T-helper 1 cell treated with Interleukin-12 subunit alpha and Interleukin-12 subunit beta and Interleukin-4 antibody, amounts not matched to agents 30 μg/mL and 1 μg/mL, for 36 hours (primary cell): ENCODE data around the gene SPCS2.
"Not testable (repeated sequence)": the region's sequence is repeated elsewhere in the genome, so short reads cannot be mapped to it uniquely, and the experiment has no call there.

Experiments used
- H3K27ac Mint-ChIP-seq: one replicate; pipeline ENCODE4 v1.8.0; 2021; ENCODE audit warnings: mild to moderate bottlenecking, mixed read lengths
- H3K27me3 Mint-ChIP-seq: one replicate; pipeline ENCODE4 v1.8.0; 2021; ENCODE audit warnings: low read depth, mixed read lengths
- H3K36me3 Mint-ChIP-seq: one replicate; pipeline ENCODE4 v1.8.0; 2021; ENCODE audit warnings: low read depth, mixed read lengths
- H3K4me1 Mint-ChIP-seq: one replicate; pipeline ENCODE4 v1.8.0; 2021; ENCODE audit warnings: low read depth, mixed read lengths
- H3K4me3 Mint-ChIP-seq: one replicate; pipeline ENCODE4 v1.8.0; 2021; ENCODE audit warnings: mild to moderate bottlenecking, moderate library complexity, mixed read lengths
- H3K9me3 Mint-ChIP-seq: one replicate; pipeline ENCODE4 v1.8.0; 2021; ENCODE audit warnings: mixed read lengths

SPCS2 gene

GRCh38 chr11:74960128-74960527 is 11.1 kb downstream of the SPCS2 start:
- Mint-ChIP-seq H3K4me1 (peaks cover 45% of the 10 kb centered on the region), H3K36me3 (peaks cover 32% of the 10 kb centered on the region)
- H3K27me3 Mint-ChIP-seq, H3K4me3 Mint-ChIP-seq, H3K9me3 Mint-ChIP-seq, H3K27ac Mint-ChIP-seq: not testable (repeated sequence)

GRCh38 chr11:74966651-74967050 is 17.6 kb downstream of the SPCS2 start:
- Mint-ChIP-seq H3K9me3 (no peaks in the 10 kb centered on the region), H3K4me1 (peaks cover 19% of the 10 kb centered on the region), H3K4me3 (no peak overlapping the region), H3K36me3 (peaks cover 32% of the 10 kb centered on the region), H3K27ac (no peak overlapping the region), H3K27me3 (no peaks in the 10 kb centered on the region)

GRCh38 chr11:74970852-74971395 is 21.9 kb downstream of the SPCS2 start:
- peaks cover 47% of the 10 kb centered on the region for H3K36me3 Mint-ChIP-seq
- no peaks in the 10 kb centered on the region for H3K9me3 Mint-ChIP-seq
- H3K27me3 Mint-ChIP-seq: no peaks in the 10 kb centered on the region
- no peak overlapping the region for H3K4me3 Mint-ChIP-seq
- no peak overlapping the region for H3K27ac Mint-ChIP-seq
- peaks cover 2% of the 10 kb centered on the region for H3K4me1 Mint-ChIP-seq

GRCh38 chr11:74971424-74971823 is 22.4 kb downstream of the SPCS2 start:
- Mint-ChIP-seq H3K9me3 (no peaks in the 10 kb centered on the region), H3K4me3 (no peak overlapping the region), H3K36me3 (peaks cover 50% of the 10 kb centered on the region)

GRCh38 chr11:74978041-74978440 is 29.0 kb downstream of the SPCS2 start:
- Mint-ChIP-seq H3K36me3 (peaks cover 36% of the 10 kb centered on the region), H3K4me1 (no peaks in the 10 kb centered on the region), H3K9me3 (no peaks in the 10 kb centered on the region), H3K27me3 (no peaks in the 10 kb centered on the region), H3K27ac (no peak overlapping the region), H3K4me3 (no peak overlapping the region)

More at GRCh38 chr11:74971424-74971823, 22.4 kb downstream of the SPCS2 start:
- Mint-ChIP-seq H3K27ac (no peak overlapping the region), H3K4me1 (peaks cover 2% of the 10 kb centered on the region), H3K27me3 (no peaks in the 10 kb centered on the region)

GRCh38 chr11:74980634-74981033 is 31.6 kb downstream of the SPCS2 start:
- no peaks in the 10 kb centered on the region for H3K9me3 Mint-ChIP-seq
- H3K27me3 Mint-ChIP-seq: no peaks in the 10 kb centered on the region
- H3K4me1 Mint-ChIP-seq: no peaks in the 10 kb centered on the region
- H3K36me3 Mint-ChIP-seq: peaks cover 14% of the 10 kb centered on the region
- no peak overlapping the region for H3K4me3 Mint-ChIP-seq
- H3K27ac Mint-ChIP-seq: no peak overlapping the region

GRCh38 chr11:74981888-74982287 is 32.8 kb downstream of the SPCS2 start:
- peaks cover 9% of the 10 kb centered on the region for H3K36me3 Mint-ChIP-seq
- no peaks in the 10 kb centered on the region for H3K4me1 Mint-ChIP-seq
- no peaks in the 10 kb centered on the region for H3K9me3 Mint-ChIP-seq
- no peaks in the 10 kb centered on the region for H3K27me3 Mint-ChIP-seq
- H3K4me3 Mint-ChIP-seq: no peak overlapping the region
- H3K27ac Mint-ChIP-seq: no peak overlapping the region

- Mint-ChIP-seq H3K4me3 (no peak overlapping the region), H3K36me3 (peaks cover 7% of the 10 kb centered on the region), H3K9me3 (no peaks in the 10 kb centered on the region)
Measured at GRCh38 chr11:74984070-74984469, 35.0 kb downstream of the SPCS2 start.

GRCh38 chr11:74984730-74985129 is 35.7 kb downstream of the SPCS2 start:
- H3K9me3 Mint-ChIP-seq: no peaks in the 10 kb centered on the region
- peaks cover 8% of the 10 kb centered on the region for H3K4me1 Mint-ChIP-seq
- no peak overlapping the region for H3K27ac Mint-ChIP-seq
- H3K27me3 Mint-ChIP-seq: no peaks in the 10 kb centered on the region
- H3K36me3 Mint-ChIP-seq: peaks cover 7% of the 10 kb centered on the region
- no peak overlapping the region for H3K4me3 Mint-ChIP-seq

More at GRCh38 chr11:74984070-74984469, 35.0 kb downstream of the SPCS2 start:
- Mint-ChIP-seq H3K27me3 (no peaks in the 10 kb centered on the region), H3K27ac (no peak overlapping the region), H3K4me1 (peaks cover under 1% of the 10 kb centered on the region)

- Mint-ChIP-seq H3K4me3 (peak within 1 kb of the TSS; percentile 93), H3K4me1 (peaks cover 24% of the 10 kb centered on the region), H3K27ac (peak within 1 kb of the TSS; percentile 89), H3K9me3 (no peaks in the 10 kb centered on the region), H3K27me3 (no peaks in the 10 kb centered on the region), H3K36me3 (no peaks in the 10 kb centered on the region)
Measured at GRCh38 chr11:74988541-74989259, 39.6 kb downstream of the SPCS2 start, which contains the start of gene NEU3. TSS of gene NEU3 (plus strand) at chr11:74988933. CDS start at chr11:74989061, 128 bp downstream.

- H3K27ac Mint-ChIP-seq: peak overlapping the region; percentile 89
- peak overlapping the region; percentile 93 for H3K4me3 Mint-ChIP-seq
- H3K9me3 Mint-ChIP-seq: no peaks in the 10 kb centered on the region
- H3K27me3 Mint-ChIP-seq: no peaks in the 10 kb centered on the region
- no peaks in the 10 kb centered on the region for H3K36me3 Mint-ChIP-seq
- H3K4me1 Mint-ChIP-seq: peaks cover 24% of the 10 kb centered on the region
Measured at GRCh38 chr11:74989260-74989638, 40.2 kb downstream of the SPCS2 start.

GRCh38 chr11:74990150-74990549 is 41.1 kb downstream of the SPCS2 start:
- H3K36me3 Mint-ChIP-seq, H3K27ac Mint-ChIP-seq, H3K9me3 Mint-ChIP-seq, H3K27me3 Mint-ChIP-seq: not testable (repeated sequence)
- peaks cover 24% of the 10 kb centered on the region for H3K4me1 Mint-ChIP-seq
- peak overlapping the region; percentile 19 for H3K4me3 Mint-ChIP-seq

- no peaks in the 10 kb centered on the region for H3K27me3 Mint-ChIP-seq
- no peak overlapping the region for H3K4me3 Mint-ChIP-seq
- no peak overlapping the region for H3K27ac Mint-ChIP-seq
Measured at GRCh38 chr11:74990941-74991340, 41.9 kb downstream of the SPCS2 start.

GRCh38 chr11:74992852-74993251 is 43.8 kb downstream of the SPCS2 start:
- Mint-ChIP-seq H3K4me1 (peaks cover 24% of the 10 kb centered on the region), H3K36me3 (peaks cover 7% of the 10 kb centered on the region), H3K27me3 (no peaks in the 10 kb centered on the region), H3K27ac (no peak overlapping the region), H3K4me3 (no peak overlapping the region), H3K9me3 (no peaks in the 10 kb centered on the region)

More at GRCh38 chr11:74990941-74991340, 41.9 kb downstream of the SPCS2 start:
- Mint-ChIP-seq H3K9me3 (no peaks in the 10 kb centered on the region), H3K36me3 (peaks cover 6% of the 10 kb centered on the region), H3K4me1 (peaks cover 24% of the 10 kb centered on the region)

GRCh38 chr11:75000975-75001354 is 51.9 kb downstream of the SPCS2 start:
- H3K9me3 Mint-ChIP-seq: no peaks in the 10 kb centered on the region
- no peak overlapping the region for H3K27ac Mint-ChIP-seq
- peaks cover 19% of the 10 kb centered on the region for H3K36me3 Mint-ChIP-seq
- H3K4me3 Mint-ChIP-seq: no peak overlapping the region
- H3K27me3 Mint-ChIP-seq: no peaks in the 10 kb centered on the region
- H3K4me1 Mint-ChIP-seq: peaks cover 6% of the 10 kb centered on the region
